8988T (cell line): ENCODE data around the gene EML4.
"Not testable (repeated sequence)": the region's sequence is repeated elsewhere in the genome, so short reads cannot be mapped to it uniquely, and the experiment has no call there.

Experiments used
- DNase-seq: peaks from one replicate; pipeline ENCODE4 v3.0.0; 2011

Gene EML4

DNA sequence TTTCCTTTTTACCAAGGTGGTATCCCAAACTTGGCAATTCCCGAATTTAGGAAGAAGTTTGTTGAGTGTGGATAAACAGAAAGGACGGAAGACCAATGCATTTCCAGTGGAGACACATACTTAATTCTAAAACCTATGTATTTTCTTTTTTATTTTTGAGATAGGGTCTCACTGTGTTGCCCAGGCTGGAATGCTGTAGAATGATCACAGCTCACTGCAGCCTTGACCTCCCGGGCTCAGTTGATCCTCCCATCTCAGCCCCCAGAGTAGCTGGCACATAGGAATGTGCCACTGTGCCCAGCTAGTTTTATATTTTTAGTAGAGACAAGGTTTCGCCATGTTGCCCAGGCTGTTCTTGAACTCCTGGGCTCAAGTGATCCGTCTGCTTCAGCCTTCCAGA lies 101.6 kb downstream of the EML4 start:
- no peak for DNase-seq

DNA sequence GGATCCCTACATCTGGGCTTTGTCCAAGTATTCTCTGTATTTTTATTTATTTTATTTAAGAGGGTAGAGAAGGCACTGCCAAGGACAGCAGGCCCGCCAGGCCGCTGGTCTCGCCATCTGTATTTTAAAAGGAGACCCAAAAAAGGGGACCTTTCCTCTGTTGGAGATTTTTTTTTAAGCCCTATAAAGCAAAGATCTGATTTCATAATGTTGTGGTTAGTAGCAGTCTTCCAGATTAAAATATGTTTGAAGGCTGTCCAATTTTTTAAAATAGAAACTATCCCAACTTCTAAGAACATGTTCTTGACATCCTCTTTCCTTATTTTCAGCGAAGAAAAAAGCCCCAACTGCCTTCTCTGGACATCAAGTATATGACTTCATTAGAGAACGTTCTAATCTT lies 102.1 kb downstream of the EML4 start:
- not testable (repeated sequence) for DNase-seq

DNA sequence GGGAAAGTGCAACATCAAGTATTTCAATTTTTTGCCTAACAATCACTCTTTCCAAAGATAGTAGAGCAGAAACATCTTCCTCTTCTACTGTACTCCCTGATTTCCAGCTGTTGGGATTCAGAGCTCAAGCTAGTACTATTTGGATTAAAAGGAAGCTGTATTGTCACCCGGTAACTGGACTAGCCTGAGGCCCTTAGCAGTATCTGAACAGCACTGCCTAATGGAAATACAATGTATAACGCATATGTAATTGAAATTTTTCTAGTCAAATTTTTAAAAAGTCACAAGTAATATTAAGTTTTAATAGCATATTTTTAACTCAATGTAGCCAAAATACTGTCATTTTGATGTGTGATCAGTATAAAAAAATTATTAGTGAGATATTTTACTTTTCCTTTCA lies 105.7 kb downstream of the EML4 start:
- no peak for DNase-seq

DNA sequence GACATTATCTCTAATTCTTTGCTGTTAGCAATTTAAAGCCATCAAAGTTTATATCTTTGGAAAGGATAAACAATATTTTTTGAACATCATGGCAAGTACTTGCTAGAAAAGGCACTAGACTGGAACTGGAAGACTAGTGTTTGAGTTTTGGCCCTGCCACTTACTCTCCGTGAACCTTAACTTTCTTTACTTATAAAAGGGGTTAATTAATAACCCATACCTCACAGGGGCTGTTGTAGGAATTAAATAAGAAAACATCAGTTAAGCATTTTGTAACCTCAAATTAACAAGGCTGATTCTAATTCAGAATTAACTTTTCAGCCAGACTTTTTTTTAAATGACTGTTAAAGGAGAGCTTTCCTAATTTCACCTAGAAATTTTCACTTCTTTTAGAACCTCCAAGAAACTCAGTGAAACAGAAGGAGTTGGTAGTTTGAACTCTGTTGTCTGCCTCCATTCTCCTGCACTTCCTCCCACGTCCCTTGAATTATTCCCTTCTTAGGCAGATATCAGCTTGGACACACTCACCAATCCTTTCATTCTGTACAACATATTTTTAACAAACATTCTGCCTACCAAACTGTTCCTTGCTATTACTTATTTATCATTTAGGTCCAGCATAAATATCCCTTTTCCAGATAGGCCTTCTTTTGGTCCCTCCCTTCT lies 112.4 kb downstream of the EML4 start:
- DNase-seq, result no peak

DNA sequence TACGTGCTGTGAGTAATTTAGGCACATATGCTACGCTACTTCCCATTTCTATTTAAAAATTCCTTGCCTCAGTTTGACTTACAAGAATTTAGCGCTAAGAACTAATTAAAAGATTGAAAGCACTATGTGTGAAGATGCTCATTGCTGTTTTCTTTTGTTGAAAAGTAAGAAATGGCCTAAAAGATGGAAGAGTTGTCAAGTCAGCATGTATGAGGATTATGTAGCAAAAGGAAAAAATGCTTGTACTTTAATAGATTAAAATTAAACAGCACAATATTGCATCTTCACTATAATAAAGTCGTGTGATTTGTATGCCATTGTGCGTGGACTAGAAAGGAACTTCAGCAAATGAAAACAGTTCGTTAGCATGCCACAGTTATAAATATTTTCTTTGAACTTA lies 114.9 kb downstream of the EML4 start:
- DNase-seq, result no peak

DNA sequence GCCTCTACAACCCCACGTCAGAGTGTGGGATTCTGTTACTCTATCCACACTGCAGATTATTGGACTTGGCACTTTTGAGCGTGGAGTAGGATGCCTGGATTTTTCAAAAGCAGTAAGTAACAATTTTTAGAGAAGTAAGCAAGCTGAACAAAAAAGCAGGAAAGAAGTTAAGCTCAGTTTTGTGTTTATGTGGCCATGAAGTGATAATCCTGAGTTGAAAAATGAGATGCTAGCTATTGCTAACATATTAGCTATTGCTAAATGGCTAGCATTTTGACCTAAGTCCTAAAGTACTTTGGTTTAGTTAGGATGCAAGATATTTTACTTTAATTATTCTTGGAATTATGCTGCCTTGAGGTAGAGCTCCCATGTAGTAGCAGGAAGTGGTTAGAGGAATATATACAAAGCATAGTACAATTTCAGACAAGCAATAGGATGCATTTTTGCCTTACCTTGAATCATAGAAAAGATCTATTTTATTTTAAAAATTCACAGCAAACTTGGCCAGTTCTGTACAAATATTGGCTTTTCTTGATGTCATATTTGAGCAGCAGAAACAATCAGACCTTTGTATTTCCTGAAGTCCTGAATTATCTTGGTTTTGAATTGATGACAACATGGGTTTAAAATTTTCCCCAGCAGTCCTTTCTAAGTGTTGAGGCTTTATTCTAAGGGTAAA lies 117.3 kb downstream of the EML4 start:
- DNase-seq, result no peak

DNA sequence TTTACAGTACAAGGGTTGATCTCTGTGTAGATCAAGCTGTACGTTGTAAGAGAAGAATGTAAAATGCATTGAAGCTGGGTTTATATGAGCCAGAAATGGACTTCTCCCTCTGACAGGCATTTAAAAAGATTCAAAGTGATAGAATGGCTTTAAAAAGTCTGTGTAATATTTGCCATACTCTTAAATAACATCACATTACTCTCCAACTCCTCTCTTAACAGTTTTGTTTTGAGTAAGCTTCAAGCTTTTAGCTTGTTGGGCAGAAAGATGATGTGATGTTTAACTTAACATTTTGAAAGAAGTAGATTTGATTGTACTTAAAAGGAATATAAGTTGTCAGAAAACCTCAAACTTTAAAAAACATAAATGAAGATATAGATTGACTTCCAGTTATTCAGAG lies 119.7 kb downstream of the EML4 start:
- DNase-seq, result no peak

DNA sequence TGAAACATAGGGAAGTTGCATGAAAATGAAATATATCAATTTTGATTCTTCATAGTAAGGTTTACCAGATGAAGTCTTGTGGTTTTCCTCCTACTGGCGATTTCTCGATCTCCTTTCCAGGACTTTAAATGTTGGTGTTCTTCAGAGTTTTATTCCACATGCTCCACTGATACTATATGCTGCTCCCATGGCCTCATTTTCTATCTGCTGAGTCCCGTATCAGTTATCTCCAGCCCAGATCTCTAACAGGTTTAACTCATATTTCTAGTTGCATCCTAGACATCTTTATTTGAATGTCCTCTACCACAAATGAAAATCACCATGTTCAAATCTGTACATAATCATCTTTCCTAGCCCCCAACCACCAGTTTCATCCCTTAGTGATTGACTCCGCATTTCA lies 120.1 kb downstream of the EML4 start:
- no peak for DNase-seq

DNA sequence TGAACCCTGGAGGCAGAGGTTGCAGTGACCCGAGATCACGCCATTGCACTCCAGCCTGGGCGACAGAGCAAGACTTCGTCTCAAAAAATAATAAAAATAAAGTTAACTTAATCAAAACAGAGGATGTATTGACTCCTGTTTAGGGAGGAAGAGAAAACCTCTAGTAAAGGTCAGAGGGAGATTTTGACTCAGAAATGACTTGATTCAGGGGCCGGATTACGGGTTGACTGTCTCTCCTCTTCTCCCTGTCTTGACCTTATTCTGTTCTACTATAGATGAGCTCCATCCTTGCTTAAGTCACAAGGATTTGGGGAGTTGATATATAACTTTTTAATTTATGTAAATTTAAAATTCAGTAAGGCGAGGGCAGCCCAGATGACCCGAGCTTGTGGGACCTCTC lies 120.9 kb downstream of the EML4 start:
- DNase-seq, result no peak

DNA sequence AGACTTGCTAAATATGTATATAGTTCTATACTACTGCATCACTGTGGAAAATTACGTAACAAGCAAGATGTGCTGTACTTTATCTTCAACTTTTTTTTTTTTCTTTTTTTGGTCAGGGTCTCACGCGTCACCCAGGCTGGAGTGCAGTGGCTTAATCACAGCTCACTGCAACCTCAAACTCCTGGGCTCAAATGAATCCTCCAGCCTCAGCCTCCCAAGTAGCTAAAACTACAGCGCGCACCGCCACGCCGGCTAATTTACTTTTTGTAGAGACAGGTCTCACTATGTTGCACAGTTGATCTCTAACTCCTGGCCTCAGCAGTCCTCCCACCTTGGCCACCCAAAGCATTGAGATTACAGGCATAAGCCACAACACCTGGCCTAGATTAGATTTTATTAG lies 123.9 kb downstream of the EML4 start:
- no peak for DNase-seq

DNA sequence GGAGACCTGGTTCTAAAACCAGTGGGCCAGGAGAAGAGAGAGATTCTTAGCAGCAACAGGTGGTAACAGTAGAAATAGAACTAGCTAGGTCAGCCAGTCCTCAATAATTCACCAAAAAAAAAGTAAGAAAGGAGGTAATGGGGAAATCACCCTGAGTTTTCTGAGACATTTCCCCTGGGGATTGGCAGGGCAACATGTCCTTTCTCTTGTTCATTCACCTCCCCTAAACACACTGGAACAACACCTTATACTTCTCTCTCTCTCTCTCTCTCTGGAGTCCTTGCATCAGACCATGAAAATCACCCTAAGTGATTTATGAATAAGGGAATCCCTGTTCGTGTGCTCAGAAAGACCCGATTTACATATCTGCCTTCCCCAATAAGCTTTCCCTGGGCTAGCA lies 127.1 kb downstream of the EML4 start:
- no peak for DNase-seq

DNA sequence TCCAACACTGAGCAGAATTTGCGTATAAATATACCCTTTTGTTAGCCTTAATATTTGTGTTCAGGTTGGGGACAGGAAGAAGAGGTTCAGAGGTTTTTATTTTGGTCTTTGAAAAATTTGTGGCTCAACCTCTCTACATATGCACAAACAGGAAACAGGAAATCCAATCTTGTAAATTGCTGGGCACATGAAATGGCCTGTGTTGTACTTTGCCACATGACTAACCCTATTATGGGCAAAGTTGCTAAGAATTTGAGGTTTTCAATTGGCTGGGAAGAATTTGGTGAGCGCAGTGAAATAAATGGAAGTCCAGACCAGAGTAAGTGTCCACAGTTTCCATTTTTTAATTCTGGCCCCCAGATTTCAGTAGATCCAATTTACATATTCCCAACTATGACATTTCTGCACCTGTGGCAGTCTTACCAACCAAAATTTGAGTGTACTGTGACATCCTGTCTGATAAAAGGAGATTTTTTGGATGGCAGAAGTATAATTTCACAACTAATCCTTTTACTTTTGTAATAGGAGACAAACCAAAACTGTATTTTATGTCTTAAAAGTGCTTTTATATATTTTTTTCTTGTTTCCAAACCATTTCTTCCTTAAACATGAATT lies 128.3 kb downstream of the EML4 start:
- DNase-seq, result no peak

DNA sequence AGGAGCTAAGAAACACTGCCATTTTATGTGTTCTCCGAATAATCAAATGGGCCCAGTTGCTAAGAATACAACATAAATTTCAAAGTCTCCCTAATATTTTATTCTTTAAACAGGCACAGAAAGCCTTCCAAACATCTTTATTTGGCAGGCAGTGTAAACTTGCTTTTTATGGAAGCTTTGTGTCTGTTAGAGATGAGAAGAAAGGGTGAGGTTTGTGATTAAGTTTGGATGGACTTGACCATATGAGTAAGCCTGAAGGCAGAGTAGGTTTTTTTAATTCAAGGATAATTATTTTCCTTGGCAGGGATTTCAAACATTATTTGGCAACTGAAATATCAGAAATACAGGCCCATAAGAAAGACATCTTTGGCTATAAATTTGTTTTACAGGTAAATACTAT lies 129.0 kb downstream of the EML4 start:
- DNase-seq, result no peak

DNA sequence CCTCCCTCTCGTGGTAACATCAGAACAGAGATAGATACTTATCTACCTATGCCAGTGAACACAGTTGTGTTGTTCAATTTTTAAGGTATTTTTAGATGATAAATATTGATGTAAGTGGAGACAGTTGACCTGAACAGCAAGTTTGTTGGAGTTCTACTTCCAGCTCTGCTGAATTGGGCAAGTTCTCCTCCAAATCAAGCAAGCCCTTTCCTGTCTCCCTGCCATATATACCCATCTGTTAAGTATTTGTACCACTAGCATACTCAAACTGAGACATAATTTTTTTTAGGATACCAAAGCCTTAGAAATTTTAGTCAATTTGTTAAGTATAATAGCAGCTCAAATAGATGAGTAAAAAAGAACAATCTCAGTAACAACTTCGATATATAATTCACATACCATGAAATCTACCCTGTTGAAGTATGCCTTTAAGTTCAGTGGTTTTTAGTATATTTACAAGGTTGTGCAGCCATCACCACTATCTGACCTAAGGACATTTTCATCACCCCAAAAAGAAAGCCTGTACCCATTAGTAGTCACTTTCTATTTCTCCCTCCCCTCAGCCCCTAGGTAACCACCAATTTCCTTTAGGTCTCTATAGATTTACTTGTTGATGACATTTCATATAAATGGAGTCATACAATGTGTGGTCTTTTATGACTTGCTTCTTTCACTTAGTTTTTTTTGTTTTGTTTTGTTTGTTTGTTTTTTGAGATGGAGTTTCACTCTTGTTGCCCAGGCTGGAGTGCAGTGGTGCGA lies 130.0 kb downstream of the EML4 start:
- DNase-seq, result no peak

DNA sequence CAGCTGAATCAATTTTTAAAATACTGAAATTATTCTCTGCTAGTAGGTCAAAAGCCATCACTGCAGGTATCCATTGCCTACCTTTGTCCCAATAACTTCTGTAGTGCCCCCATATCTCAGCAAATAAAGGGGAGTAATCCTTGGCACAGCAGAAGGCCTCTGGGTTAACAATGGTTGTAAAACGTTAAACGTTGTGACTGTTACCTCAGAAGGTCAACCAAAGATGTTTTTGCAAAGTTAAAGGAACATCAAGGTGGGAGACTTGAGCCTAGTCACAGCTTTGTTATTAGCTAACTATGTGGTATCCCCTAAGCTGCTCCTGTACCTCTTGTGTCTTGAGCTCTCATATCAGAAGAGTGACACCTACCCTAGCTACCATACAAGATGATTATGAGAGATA lies 131.4 kb downstream of the EML4 start:
- no peak for DNase-seq

DNA sequence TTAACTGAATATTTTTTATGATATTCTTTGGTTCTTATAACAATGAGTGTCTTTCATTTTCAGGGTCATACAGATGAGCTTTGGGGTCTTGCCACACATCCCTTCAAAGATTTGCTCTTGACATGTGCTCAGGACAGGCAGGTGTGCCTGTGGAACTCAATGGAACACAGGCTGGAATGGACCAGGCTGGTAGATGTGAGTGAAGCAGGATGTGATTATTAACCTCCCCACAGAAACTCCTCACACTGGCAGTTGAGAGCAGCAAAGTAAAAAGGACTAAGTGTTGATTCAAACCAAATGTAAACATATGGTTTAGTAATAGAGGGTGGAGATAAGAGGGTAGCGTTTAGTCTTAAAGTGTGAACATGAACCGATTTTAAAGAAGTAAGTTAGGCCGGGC lies 134.1 kb downstream of the EML4 start:
- no peak for DNase-seq

DNA sequence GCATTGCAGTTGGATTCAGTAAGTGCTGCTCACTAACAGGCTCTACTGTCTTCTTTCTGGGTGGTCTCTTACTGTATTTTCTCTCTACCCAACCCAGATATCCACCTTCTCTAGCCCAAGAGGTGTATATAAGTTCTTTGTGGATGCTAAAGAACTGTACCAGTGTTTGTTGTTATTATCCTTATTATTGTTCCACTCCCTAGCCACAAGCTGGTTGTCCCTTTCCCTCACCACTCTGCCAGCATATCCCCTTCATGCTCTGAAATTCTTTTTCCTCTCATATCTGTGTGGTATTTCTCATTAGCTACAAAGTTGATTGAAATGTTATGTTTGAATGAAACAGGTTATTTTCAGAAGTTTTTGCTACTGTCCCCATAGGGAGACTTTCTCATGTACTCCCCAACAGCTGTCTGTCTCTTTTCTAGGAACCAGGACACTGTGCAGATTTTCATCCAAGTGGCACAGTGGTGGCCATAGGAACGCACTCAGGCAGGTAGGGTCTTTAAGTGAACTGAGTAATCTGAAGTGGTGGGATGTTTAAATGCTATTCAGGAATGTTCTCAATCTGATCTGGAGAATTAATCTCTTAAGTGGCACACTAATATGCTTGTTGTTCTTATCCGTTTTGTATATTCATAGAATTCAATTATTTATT lies 135.0 kb downstream of the EML4 start:
- DNase-seq, result no peak

DNA sequence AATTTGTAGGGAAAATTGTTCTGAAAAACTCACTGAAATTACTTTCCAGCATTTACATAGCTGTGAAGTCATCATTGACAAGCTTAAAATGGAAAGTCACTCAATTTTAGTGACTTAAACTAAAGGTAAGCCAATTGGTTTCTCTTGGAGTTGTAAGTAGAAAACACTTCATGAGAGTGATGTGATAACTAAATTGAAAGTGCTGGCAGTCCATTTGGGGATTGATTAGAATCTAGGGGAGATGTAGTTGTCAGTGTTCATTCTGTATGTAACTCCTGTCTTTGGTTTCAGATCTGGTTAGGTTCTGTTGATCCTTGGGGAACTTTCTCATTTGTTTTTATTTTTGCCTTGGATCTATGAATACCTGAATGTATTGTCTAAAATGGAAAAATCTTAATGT lies 138.0 kb downstream of the EML4 start:
- no peak for DNase-seq

DNA sequence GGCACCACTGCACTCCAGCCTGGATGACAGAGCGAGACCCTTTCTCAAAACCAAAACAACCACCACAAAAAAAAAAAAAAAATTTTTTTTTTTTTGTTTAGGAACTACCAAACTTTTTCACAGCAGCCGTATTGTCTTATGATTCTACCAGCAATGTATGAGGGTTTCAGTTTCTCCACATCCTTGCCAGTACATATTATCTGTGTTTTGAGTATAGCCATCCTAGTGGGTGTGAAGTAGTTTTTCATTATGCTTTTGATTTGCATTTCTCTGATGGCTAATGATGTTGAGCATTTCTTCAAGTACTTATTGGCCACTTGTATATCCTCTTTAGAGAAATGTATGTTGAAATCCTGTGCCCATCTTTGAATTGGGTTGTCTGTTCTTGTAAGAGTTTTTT lies 140.2 kb downstream of the EML4 start:
- no peak for DNase-seq

DNA sequence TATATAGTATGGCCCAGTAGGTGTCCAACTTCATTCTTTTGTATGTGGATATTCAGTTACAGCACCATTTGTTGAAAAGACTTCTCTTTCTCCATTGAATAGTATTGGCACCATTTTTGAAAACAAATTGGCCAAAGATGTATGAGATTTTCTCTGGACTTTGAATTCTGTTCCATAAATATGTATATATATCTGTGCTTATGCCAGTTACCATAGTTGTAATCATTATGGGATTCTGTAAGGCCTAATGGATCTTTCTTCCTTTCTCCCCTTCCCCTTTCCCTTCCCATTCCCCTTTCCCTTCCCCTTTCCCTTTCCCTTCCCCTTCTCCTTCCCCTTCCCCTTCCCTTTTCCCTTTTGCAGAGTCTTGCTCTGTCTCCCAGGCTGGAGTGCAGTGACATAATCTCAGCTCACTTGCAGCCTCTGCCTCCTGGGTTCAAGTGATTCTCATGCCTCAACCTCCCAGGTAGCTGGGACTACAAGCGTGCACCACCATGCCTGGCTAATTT lies 140.9 kb downstream of the EML4 start:
- no peak for DNase-seq

DNA sequence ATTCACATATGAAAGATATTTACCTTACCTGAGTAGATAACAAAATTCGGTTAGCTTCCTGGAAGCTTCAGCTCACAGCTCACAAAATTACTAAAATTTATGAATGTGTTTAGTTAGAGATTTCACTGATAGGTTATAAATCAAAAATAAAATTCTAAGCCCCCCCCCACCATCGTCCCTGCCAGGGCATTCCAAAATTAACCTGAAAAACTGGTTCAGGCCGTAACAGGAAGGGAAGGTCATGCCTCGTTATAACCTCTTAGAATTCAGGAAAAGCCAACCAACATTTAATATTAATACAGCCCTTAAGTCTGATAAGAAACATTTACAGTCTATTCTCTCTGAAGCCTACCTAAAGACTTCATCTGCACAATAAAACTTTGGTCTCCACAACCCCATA lies 143.0 kb downstream of the EML4 start:
- no peak for DNase-seq

DNA sequence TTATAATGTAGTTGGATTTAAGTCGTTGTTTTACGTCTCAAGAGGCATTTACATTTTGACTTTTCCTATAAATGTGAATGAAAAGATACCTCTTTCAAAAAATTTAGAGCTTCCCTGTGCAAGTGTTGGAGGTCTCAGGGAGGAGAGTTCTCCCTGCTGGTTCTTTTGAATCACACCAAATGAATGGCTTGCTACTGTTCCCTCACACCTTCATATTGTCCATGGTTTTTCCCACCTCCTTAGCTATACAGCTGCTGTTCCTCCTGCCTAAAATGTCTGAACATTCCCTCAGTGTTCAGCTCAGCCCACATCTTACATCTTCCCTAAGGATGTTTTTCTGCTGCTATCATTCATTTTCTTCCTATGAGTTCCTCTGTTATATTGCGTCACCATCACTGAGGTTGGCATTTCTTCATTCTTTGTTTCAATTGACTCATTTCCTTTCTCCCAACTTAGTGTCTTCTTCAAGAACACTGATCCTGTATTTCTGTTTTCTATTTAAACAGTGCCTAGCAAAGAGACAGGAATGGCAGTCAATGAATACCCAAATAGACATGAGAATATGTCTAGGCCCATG lies 145.8 kb downstream of the EML4 start:
- DNase-seq, result no peak
